K562 (cell line): ENCODE results near the gene STYX. TPM values are rescaled to one million over a fixed set of nuclear protein-coding genes. Genes with fewer than 3 reads are reported as not detected.
A peak's percentile ranks its signal among the peaks of the same experiment; 100 is the strongest.

Experiments
- ATAC-seq: fragments of 200-7000 bp; cut with Tn5 transposase; 3 replicates; pipeline ENCODE4 v1.9.1; 2020; ENCODE audit warnings: moderate library complexity
- BruUV-seq: library from RNA; stranded (reverse); fragments of 400-500 nt; replicated peaks from 2 replicates; lab custom pipeline; 2021; lab: Mats Ljungman, UMichigan
- CTCF ChIA-PET: fragments of 300-600 bp; formaldehyde crosslinking; extraction: SDS; loops from one replicate; lab custom pipeline; 2021; ENCODE audit warnings: low intra/inter-chr PET ratio; lab: Yijun Ruan, JAX
- POLR2A ChIA-PET: fragments of 300-600, 350-650 bp; sonication (Branson Sonifier 250); formaldehyde crosslinking; extraction: SDS; loops from one replicate; lab custom pipeline; 2021; ENCODE audit warnings: antibody characterized with exemption, inconsistent platforms; lab: Yijun Ruan, JAX
- DNase-seq, 4 experiments: peaks; one replicate each; pipeline versions ENCODE4 v3.0.0 to v3.0.0-alpha.2; 2011 to 2018; ENCODE audit warnings: low spot score in 3 of 4, mixed read lengths in 3 of 4; ENCODE audit errors: extremely low read depth in 1 of 4
- FAIRE-seq: peaks from 2 replicates; lab custom pipeline; 2011; peaks lifted over from hg19 to GRCh38; lab: Jason Lieb, UNC
- H2AFZ ChIP-seq: 2 replicates; pipeline ENCODE4 v1.6.0; 2011; ENCODE audit warnings: low read depth, low read length, control low read depth, inconsistent platforms
- H3K27ac ChIP-seq: fragments of 200-600 bp; 3 replicates; pipeline ENCODE4 v1.8.0; 2011; ENCODE audit warnings: low read depth, mild to moderate bottlenecking, control low read depth, inconsistent platforms, low read length, moderate library complexity, mixed read lengths; ENCODE audit errors: extremely low read depth
- H3K27me3 ChIP-seq, 2 experiments: fragments of 300-600 bp in 1 of 2; 2 replicates in 1 of 2; 3 replicates in 1 of 2; pipeline versions ENCODE4 v1.6.0 to v1.8.0; 2011; ENCODE audit warnings: inconsistent platforms in 2 of 2, low read length in 2 of 2, mild to moderate bottlenecking in 1 of 2, mixed read lengths in 1 of 2, moderate library complexity in 1 of 2; ENCODE audit not compliant: control insufficient read depth in 2 of 2, insufficient read depth in 2 of 2
- H3K36me3 ChIP-seq: fragments of 300-600 bp; 3 replicates; pipeline ENCODE4 v1.8.0; 2011; ENCODE audit warnings: mild to moderate bottlenecking, low read length, inconsistent platforms; ENCODE audit not compliant: control insufficient read depth, insufficient read depth
- H3K4me1 ChIP-seq, 2 experiments: fragments of 200-600 bp in 1 of 2; replicated peaks in 1 of 2; 2 replicates in 1 of 2; 3 replicates in 1 of 2; pipeline versions ENCODE4 v1.5.1 to v1.8.0; 2011; ENCODE audit warnings: inconsistent platforms in 2 of 2, low read length in 2 of 2, mild to moderate bottlenecking in 1 of 2, mixed read lengths in 1 of 2, moderate library complexity in 1 of 2; ENCODE audit not compliant: control insufficient read depth in 2 of 2, insufficient read depth in 2 of 2
- H3K4me2 ChIP-seq: 2 replicates; pipeline ENCODE4 v1.6.1; 2011; ENCODE audit warnings: low read length, control low read depth, inconsistent platforms, mixed read lengths; ENCODE audit not compliant: insufficient read depth
- H3K4me3 ChIP-seq: fragments of 200-600 bp; sonication (generic), shearing (Covaris generic); 2 replicates; pipeline ENCODE4 v1.5.1; 2016; ENCODE audit warnings: control low read depth, inconsistent platforms
- H3K79me2 ChIP-seq: fragments of 200-600 bp; 3 replicates; pipeline ENCODE4 v1.8.0; 2011; ENCODE audit warnings: low read length, inconsistent platforms; ENCODE audit not compliant: control insufficient read depth, insufficient read depth
- H3K9ac ChIP-seq, 2 experiments: 2 replicates each; pipeline versions ENCODE4 v1.6.0 to v1.6.1; 2011; ENCODE audit warnings: low read depth in 2 of 2, low read length in 2 of 2, control low read depth in 1 of 2, inconsistent platforms in 1 of 2, mild to moderate bottlenecking in 1 of 2, mixed read lengths in 1 of 2; ENCODE audit not compliant: insufficient read depth in 1 of 2
- H3K9me1 ChIP-seq: one replicate; pipeline ENCODE4 v1.6.0; 2011; ENCODE audit warnings: inconsistent platforms, mild to moderate bottlenecking, low read length, moderate library complexity; ENCODE audit not compliant: control insufficient read depth, insufficient read depth
- H3K9me3 ChIP-seq: replicated peaks from 2 replicates; pipeline ENCODE4 v1.5.1; 2011; ENCODE audit warnings: low read depth, low read length, inconsistent platforms; ENCODE audit not compliant: control insufficient read depth, insufficient read depth
- H4K20me1 ChIP-seq: replicated peaks from 2 replicates; pipeline ENCODE4 v1.6.1; 2011; ENCODE audit warnings: low read length, inconsistent platforms, mixed read lengths; ENCODE audit not compliant: control insufficient read depth, insufficient read depth
- CTBP1 ChIP-seq: fragments of 450-650 bp; IDR thresholded peaks from 2 replicates; pipeline ENCODE4 v1.6.1; 2016; ENCODE audit warnings: borderline replicate concordance
- MBD2 ChIP-seq: sonication (generic); IDR thresholded peaks from 2 replicates; pipeline ENCODE4 v1.6.1; 2016; ENCODE audit warnings: low read depth, borderline replicate concordance
- MTF1 ChIP-seq: fragments of 250-450 bp; sonication (Bioruptor Pico); IDR thresholded peaks from 2 replicates; pipeline ENCODE4 v1.9.0; 2021; ENCODE audit warnings: moderate library complexity, mild to moderate bottlenecking, inconsistent platforms, borderline replicate concordance
- NFXL1 ChIP-seq: fragments of 450-650 bp; formaldehyde crosslinking; IDR thresholded peaks from 2 replicates; pipeline ENCODE4 v1.4.0; 2021; ENCODE audit warnings: mild to moderate bottlenecking
- NR0B1 ChIP-seq: fragments of 450-650 bp; IDR thresholded peaks from one replicate; pipeline ENCODE4 v1.6.1; 2018; ENCODE audit warnings: mild to moderate bottlenecking, moderate library complexity; ENCODE audit not compliant: partially characterized antibody
- NR2C2 ChIP-seq, 2 experiments: fragments of 200-800 bp in 1 of 2; sonication (Bioruptor generic) in 1 of 2; sonication (generic) in 1 of 2; formaldehyde crosslinking in 1 of 2; IDR thresholded peaks; 2 replicates each; pipeline versions ENCODE4 v1.6.1 to v1.8.0; 2016 to 2022; ENCODE audit warnings: mild to moderate bottlenecking in 1 of 2, missing compliant biosample characterization in 1 of 2, missing genetic modification characterization in 1 of 2, missing genetic modification reagents in 1 of 2
- RCOR1 ChIP-seq, 2 experiments: IDR thresholded peaks; 2 replicates each; pipeline ENCODE4 v1.6.1; 2012; ENCODE audit warnings: low read depth in 2 of 2, low read length in 2 of 2, borderline replicate concordance in 1 of 2, improper control_type of control experiment in 1 of 2
- SMARCA4 ChIP-seq: fragments of 450-650 bp; IDR thresholded peaks from 2 replicates; pipeline ENCODE4 v1.6.1; 2016
- SMARCC2 ChIP-seq: fragments of 450-650 bp; IDR thresholded peaks from 2 replicates; pipeline ENCODE4 v1.6.1; 2017; ENCODE audit warnings: antibody characterized with exemption, moderate library complexity, mild to moderate bottlenecking, low read depth
- SNRNP70 ChIP-seq: fragments of 200-400 bp; formaldehyde crosslinking; optimal IDR thresholded peaks from 2 replicates; pipeline ENCODE3; 2017; ENCODE audit warnings: low read depth, low read length
- SOX6 ChIP-seq: fragments of 450-650 bp; IDR thresholded peaks from 2 replicates; pipeline ENCODE4 v1.6.1; 2014; ENCODE audit warnings: mild to moderate bottlenecking
- TCF3 ChIP-seq: sonication (generic); formaldehyde crosslinking; IDR thresholded peaks from 2 replicates; pipeline ENCODE4 v1.4.0; 2020; ENCODE audit warnings: mild to moderate bottlenecking, missing genetic modification reagents
- ZFP1 ChIP-seq: fragments of 450-650 bp; formaldehyde crosslinking; IDR thresholded peaks from 2 replicates; pipeline ENCODE4 v1.4.0; 2020; ENCODE audit warnings: mild to moderate bottlenecking, mixed read lengths
- ZFX ChIP-seq: sonication (generic); formaldehyde crosslinking; IDR thresholded peaks from 2 replicates; pipeline ENCODE4 v1.8.0; 2022; ENCODE audit warnings: mild to moderate bottlenecking, missing genetic modification reagents, moderate library complexity
- ZNF277 ChIP-seq: fragments of 250-450 bp; sonication (Bioruptor Pico); IDR thresholded peaks from 2 replicates; pipeline ENCODE4 v1.8.0; 2022; ENCODE audit warnings: inconsistent platforms, mild to moderate bottlenecking, moderate library complexity, borderline replicate concordance
- WGBS: fragments of 100-300 bp; shearing (Covaris generic); methylation state at CpG from one replicate; pipeline ENCODE4 v1.1.6; 2016; ENCODE audit warnings: low coverage, mixed read lengths; ENCODE audit not compliant: insufficient coverage; ENCODE audit errors: missing lambda C conversion rate; 5-methylcytosine and 5-hydroxymethylcytosine counted together
- in situ Hi-C: fragments of 300-500 bp; cut with MboI; formaldehyde crosslinking; loops from 4 replicates; pipeline ENCODE4 v1.15.0; 2018; ENCODE audit warnings: inconsistent platforms, mixed read lengths
- intact Hi-C: fragments of 100-400 bp; cut with micrococcal nuclease; formaldehyde crosslinking; loops from 2 replicates; pipeline ENCODE4 v1.14.2; 2022
- polyA plus RNA-seq, 8 experiments: library from polyadenylated mRNA; depleted of rRNA in 4 of 8; stranded (reverse) in 5 of 8; unstranded in 3 of 8; fragments of >200 nt; fragmentation: Nextera tagmentation in 2 of 8; fragmentation: Illumina TruSeq in 1 of 8; extraction: Ambion mirVana in 2 of 8; extraction: Trizol in 1 of 8; gene quantifications; 2 replicates each; pipeline versions ENCODE4 v1.2.1 to v1.2.3, GENCODE V29; 2011 to 2014; ENCODE audit warnings: inconsistent platforms in 1 of 8, missing spikeins in 1 of 8
- total RNA-seq, 7 experiments: library from RNA; depleted of rRNA in 6 of 7; stranded (reverse); fragments of >200 nt in 6 of 7; fragmentation: Illumina TruSeq in 2 of 7; extraction: Trizol in 2 of 7; gene quantifications; 2 replicates each; pipeline versions ENCODE4 v1.2.1 to v1.2.3, GENCODE V29; 2011 to 2021; ENCODE audit warnings: low replicate concordance in 1 of 7

Gene STYX
- total and polyA plus RNA-seq, 9 of the 15 experiments (the other 6 are each of a cell fraction or from before 2014, with no cell fraction given), result 5.0 to 15.4 (median 10.6) TPM

- TF ChIP-seq ZNF277 (CRISPR knock-in tag) (no peak), SNRNP70 (no peak), MTF1 (CRISPR knock-in tag) (no peak)
Observed at GRCh38 chr14:52690983-52691760, 38.8 kb upstream of the STYX start (continued).

- ChIA-PET POLR2A (interaction anchor here (1.3 to 1.5 kb wide), 2 partner anchors 8 to 18 kb away, joined by 4 to 7 read pairs; no protein-coding TSS in a partner anchor), CTCF (no interaction called here)
- in situ Hi-C loops, result no loop called here
- Histone ChIP-seq H3K4me2 (0 out of 2 replicates have a peak overlapping the region, but pooled peaks have one; percentile 1), H3K9me1 (no peaks in the 10 kb centered on the region), H3K27me3 (no peaks in the 10 kb centered on the region), H3K4me1 (peaks cover 9 to 22% of the 10 kb centered on the region in 2 experiments; a peak in 4 of 5 replicates), H3K4me3 (no peak overlapping the region), H3K79me2 (peaks cover 77% of the 10 kb centered on the region), H2AFZ (no peak overlapping the region), H3K9me3 (no peaks in the 10 kb centered on the region), H3K27ac (no peak overlapping the region), H3K36me3 (0 out of 3 replicates have a peak, but pooled peaks cover 2% of the 10 kb centered on the region), H4K20me1 (peaks cover 17% of the 10 kb centered on the region), H3K9ac (no peak overlapping the region)
- TSS peak; percentile 12 for BruUV-seq
- intact Hi-C loops, result loop anchor here (5.0 kb wide), 1 partner anchor 140 kb away; the partner anchor contains the start of genes GPR137C and TXNDC16
- FAIRE-seq (peak; percentile 65), DNase-seq (peak in 2 of 4 experiments; percentile 33 to 35), ATAC-seq (peak; percentile 30)
- 29% methylated on average over 5 of the region's 5 CpGs for WGBS
- TF ChIP-seq ZFX, result no peak
- peak in 1 of 2 experiments; percentile 87; a peak in 2 of 4 replicates for TF ChIP-seq RCOR1 (IDR thresholded peaks at IDR 0.05; ENCODE audit: borderline replicate concordance in 1 of 2, low read depth in 2 of 2, low read length in 2 of 2)
- TF ChIP-seq MBD2, result no peak
- TF ChIP-seq NR2C2 (CRISPR knock-in tag; IDR thresholded peaks at IDR 0.05), result no peak
- TF ChIP-seq NR2C2 (tag; IDR thresholded peaks at IDR 0.05), result no peak
- no peak for TF ChIP-seq ZFP1 (CRISPR knock-in tag)
- TF ChIP-seq NFXL1, result no peak
- TF ChIP-seq SOX6, result 0 out of 2 replicates have a peak, but pooled peaks have one; percentile 15
- no peak for TF ChIP-seq SMARCA4
- TF ChIP-seq TCF3 (CRISPR knock-in tag), result peak; percentile 51
- no peak for TF ChIP-seq NR0B1
- TF ChIP-seq CTBP1, result peak; percentile 39; the same call in 1 of the 2 replicates
- TF ChIP-seq SMARCC2, result no peak
Observed at GRCh38 chr14:52692248-52692962, 37.6 kb upstream of the STYX start.
